HG03108 (cell line): ENCODE measurements around the gene NUP210.

ENCODE experiments used
- ATAC-seq: cut with Tn5 transposase; IDR thresholded peaks from one replicate; pipeline ENCODE4 v1.9.1; 2021; ENCODE audit warnings: moderate library complexity; ENCODE audit not compliant: unreplicated experiment

NUP210 gene

GRCh38 chr3:13407926-13408325 lies 12.2 kb downstream of the NUP210 start:
- no peak for ATAC-seq

- no peak for ATAC-seq
These were observed 12.6 kb downstream of the NUP210 start for GRCh38 chr3:13407475-13407874.

- ATAC-seq, result no peak
These were observed 13.9 kb downstream of the NUP210 start for GRCh38 chr3:13406190-13406589.

DNA sequence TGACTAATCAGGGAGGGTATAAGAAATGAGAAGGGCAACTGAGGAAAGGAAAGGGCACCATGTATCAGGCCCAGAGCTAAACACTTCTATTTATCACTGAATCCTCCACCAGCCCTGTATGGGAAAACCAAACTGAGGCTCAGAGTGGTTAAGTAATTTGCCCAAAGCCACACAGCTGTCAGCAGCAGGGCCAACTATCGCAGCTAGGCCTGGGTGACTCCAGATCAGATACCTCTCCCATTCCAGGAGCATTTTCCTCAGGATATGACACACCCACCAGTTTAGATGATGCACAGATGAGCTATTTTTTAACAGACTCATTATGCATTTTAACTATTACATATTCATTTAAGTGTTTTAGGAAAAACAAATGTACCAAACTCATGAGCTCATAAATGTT lies 14.5 kb downstream of the NUP210 start:
- ATAC-seq, result no peak

- ATAC-seq, result no peak
These were observed 15.3 kb downstream of the NUP210 start for GRCh38 chr3:13404626-13405452.

GRCh38 chr3:13403847-13404246 lies 16.3 kb downstream of the NUP210 start:
- no peak for ATAC-seq

DNA sequence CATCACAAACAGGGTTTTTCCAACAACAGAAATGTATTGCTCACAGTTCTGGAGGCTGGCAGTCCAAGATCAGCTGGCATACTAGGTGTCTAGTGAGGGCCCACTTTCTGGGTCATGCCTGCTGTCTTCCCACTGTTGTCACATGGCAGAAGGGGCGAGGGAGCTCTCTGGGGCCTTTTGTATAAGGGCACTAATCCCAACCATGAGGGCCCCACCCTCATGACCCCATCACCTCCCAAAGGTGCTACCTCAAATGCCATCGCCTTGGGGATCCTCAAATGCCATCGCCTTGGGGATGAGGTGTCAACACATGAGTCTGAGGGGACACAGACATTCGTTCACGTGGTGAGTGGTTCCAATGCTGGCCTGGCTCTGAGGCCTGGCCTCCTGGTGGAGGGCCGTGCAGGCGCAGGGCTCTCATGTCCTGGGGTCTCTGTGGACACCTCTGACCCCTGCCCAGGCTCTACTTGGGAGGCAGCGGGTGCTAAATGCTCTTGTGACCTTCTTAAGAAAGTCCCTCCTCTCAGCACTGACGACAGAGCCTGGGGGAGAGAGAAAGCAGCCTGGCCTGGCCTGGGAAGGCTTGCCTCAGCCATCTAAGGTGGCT lies 16.8 kb downstream of the NUP210 start:
- no peak for ATAC-seq

DNA sequence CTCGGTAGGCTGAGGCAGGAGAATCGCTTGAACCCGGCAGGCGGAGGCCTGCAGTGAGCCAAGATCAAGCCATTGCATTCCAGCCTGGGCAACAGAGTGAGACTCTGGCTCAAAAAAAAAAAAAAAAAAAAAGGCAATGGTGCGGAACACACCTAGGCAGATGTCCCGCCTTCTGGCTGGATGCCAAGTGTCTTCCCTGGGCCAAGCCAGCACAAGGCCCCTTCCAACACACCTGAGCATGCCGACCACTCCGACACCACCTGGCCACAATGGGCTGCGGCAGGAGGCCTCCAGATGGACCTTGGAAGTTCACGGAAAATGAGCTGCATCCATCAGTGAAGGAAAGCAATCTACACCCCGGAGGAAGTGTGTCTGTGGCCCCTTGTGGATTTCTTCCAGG lies 19.0 kb downstream of the NUP210 start:
- no peak for ATAC-seq

DNA sequence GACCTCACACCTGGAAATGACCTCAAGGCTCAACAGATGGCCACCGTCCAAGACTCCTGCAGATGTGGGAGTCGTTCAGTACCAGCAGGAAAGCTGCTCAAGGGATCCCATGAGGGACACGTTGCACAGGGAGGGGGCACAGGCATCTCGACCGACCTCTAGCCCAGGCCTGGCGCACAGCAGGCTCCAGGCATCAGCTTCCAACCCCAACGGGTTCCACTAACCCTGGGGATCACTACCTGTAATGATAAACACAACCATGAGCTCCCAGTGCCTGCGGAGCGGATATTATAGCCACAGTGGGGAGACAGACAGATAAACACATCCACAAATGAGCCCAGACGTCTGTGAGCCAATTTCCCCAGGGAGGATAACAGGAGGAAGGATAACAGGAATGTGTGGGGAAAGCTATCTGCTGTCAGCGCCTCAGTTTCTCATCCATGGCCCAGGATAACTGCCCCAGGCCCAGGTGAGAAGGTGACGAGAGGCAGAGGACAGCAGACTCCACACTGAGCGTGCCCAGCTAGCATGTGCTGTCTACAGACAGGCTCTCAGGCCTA lies 19.9 kb downstream of the NUP210 start:
- ATAC-seq, result no peak

- no peak for ATAC-seq
These were observed 20.5 kb downstream of the NUP210 start for GRCh38 chr3:13399603-13400002.

- no peak for ATAC-seq
These were observed 22.8 kb downstream of the NUP210 start for GRCh38 chr3:13397316-13397715.

DNA sequence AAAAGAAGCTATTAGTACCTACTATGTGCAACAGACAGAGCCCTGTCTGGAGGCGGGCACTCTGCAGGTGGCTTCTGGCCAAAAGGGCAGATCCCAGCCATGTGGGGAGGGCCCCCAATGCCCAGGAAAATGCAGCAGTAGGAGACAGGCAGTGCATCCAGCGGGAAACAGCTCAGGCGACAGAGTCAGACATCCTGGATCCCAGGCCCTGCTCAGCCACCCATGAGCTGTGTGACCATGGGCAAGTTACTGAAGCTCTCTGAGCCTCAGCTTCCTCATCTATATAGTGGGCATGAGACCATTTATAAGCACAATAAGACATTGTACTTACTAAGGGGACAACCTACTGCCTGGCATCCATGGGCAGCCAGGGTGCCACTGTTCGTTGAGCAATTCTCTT lies 25.8 kb downstream of the NUP210 start:
- no peak for ATAC-seq

GRCh38 chr3:13393427-13394360 lies 26.4 kb downstream of the NUP210 start:
- ATAC-seq, result no peak

- no peak for ATAC-seq
These were observed 28.8 kb downstream of the NUP210 start for GRCh38 chr3:13391308-13391707.

GRCh38 chr3:13389378-13389777 lies 30.7 kb downstream of the NUP210 start:
- no peak for ATAC-seq

DNA sequence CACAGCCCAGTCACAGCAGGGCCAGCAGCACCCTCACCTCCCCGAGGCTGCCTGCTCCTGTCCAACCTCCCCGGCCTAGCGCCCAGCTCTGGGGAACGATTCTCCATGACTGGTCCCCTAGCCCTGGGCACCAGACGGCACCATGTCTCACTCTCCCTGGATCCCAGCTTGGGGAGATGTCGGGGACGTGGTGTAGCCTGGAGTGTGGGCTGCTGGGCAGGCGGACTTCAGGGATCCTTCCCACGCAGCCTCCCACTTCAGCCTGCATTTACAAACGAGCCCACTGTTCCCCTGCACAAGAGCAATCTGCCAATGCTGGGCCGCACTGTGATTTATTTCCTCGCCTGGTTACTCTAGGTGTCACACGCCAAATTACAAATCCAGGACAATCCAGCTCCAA lies 31.3 kb downstream of the NUP210 start:
- ATAC-seq, result no peak

GRCh38 chr3:13385373-13385965 lies 34.7 kb downstream of the NUP210 start:
- no peak for ATAC-seq

DNA sequence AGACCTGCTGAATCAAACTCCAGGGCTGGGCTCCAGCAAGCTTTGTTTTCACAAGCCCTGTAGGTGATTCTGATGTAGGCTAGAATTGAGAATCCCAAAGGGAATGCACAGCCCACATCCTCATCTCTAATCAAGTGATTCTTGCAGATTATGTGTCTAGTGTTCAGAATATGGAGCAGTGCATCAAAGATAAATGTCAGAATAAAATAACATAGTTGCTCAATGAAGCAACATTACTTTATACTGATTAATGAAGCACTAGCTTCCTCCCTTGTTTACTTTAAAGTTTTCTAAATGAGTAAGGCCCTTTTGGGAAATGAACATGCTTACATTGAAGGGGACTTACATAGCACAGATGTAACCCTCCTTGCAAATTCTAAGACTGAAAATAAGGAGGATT lies 39.2 kb downstream of the NUP210 start:
- ATAC-seq, result no peak

DNA sequence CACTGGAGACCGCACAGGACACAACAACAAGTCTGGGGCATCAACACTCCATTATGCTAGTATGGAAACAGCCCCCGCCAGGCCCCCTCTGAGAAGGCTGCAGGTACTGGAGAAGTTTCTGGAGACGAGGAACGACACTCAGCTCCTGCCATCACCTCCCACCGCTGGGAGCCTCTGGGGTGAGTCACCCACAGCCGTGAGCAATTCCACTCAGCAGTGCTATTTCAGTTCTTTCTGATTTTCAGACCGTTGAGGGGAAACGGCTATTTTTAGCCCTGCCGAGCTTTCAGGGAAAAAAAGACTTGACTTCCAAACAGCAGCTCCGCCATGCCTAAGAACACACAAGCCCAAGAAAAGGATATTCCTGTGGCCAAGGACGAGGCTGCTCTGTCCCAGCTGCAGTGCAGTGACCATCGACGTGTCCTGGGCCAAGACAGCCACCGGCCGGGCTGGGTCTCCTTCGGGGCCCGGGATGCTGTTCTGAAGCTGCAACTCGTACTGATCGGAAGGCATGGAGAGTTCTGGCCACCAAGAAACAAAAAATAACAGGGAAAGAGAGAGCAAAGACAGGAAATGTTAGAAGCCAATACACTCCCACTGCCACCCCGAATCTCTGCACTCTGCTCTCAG lies 40.8 kb downstream of the NUP210 start:
- ATAC-seq, result no peak

DNA sequence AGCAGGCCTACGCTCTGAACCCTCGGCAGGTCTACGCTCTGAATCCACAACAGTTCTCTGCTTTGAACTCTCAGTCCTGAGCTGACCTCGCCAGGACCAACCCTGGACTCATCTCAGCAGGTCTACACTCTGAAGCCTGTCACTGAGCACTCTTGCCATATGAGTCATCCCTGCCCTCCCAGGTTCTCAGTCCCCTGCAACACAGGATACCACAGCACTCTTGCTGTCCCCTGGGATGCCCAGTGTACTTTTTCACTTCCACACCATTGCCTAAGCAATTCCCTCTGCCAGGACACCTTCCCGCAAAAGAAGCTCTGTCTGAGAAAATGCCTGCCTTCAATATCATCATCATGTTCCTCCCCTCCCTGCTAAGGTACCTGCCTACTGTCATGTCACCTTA lies 42.0 kb downstream of the NUP210 start:
- ATAC-seq, result peak; percentile 85
